ENCODE data around the gene FUT6. TPM values are rescaled to one million over a fixed set of nuclear protein-coding genes. Genes with fewer than 3 reads are reported as not detected.

FUT6 gene
- total and polyA plus RNA-seq, 4 donors: 2.6 to 14.0 (median 7.3) TPM

DNA sequence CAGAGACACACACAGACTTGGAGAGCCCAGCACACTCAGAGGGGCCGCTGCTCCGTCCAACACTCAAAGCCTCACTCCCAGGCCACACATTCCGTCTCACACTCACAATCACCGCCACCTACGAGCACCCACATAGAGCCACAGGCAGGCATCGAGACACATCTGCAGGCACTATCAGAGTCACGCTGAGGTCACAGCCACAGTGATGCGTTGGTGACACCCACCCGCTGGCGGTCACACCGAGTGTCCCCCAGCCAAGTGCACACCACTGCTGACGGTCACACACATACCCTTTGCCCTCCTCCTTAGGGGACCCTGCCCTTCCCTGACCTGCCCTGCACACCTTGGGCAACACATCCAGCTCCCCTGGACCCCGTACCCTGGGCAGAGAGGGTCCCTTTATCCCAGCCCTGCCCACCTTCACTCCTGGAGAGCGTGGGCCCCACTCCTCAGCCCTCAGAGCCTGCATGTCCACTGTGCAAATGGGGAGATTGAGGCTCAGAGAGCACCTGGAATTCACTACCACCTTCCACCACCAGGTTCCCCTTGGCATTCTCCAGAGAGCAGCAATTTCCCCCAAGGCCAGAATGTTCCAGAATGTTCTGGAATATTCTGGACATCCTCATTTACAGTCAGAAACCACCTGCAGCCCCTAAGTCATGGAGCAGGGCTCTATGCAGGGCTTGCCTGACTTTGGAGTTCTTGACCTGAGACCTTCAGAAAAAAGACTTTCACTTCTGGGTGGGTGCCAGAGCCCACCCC, 25.4 kb upstream of the FUT6 start:
- no peaks in the 10 kb centered on the region for H3K9me3 ChIP-seq (ENCODE audit: control insufficient read depth in 4 of 4, low read length in 3 of 4)
- no peaks in the 10 kb centered on the region for H3K36me3 ChIP-seq (ENCODE audit: control insufficient read depth in 4 of 4, insufficient read depth in 3 of 4, low read depth in 1 of 4, low read length in 3 of 4)
- H3K4me3 ChIP-seq (ENCODE audit: low read depth in 1 of 3, low read length in 3 of 3): no peak overlapping the region
- DNase-seq (ENCODE audit: low spot score): no peak
- H3K4me1 ChIP-seq (ENCODE audit: control insufficient read depth in 4 of 4, insufficient read depth in 4 of 4, low read length in 3 of 4): peaks cover 0 to 2% (median under 1%) of the 10 kb centered on the region in 4 donors
- TF ChIP-seq, protein P1, sequence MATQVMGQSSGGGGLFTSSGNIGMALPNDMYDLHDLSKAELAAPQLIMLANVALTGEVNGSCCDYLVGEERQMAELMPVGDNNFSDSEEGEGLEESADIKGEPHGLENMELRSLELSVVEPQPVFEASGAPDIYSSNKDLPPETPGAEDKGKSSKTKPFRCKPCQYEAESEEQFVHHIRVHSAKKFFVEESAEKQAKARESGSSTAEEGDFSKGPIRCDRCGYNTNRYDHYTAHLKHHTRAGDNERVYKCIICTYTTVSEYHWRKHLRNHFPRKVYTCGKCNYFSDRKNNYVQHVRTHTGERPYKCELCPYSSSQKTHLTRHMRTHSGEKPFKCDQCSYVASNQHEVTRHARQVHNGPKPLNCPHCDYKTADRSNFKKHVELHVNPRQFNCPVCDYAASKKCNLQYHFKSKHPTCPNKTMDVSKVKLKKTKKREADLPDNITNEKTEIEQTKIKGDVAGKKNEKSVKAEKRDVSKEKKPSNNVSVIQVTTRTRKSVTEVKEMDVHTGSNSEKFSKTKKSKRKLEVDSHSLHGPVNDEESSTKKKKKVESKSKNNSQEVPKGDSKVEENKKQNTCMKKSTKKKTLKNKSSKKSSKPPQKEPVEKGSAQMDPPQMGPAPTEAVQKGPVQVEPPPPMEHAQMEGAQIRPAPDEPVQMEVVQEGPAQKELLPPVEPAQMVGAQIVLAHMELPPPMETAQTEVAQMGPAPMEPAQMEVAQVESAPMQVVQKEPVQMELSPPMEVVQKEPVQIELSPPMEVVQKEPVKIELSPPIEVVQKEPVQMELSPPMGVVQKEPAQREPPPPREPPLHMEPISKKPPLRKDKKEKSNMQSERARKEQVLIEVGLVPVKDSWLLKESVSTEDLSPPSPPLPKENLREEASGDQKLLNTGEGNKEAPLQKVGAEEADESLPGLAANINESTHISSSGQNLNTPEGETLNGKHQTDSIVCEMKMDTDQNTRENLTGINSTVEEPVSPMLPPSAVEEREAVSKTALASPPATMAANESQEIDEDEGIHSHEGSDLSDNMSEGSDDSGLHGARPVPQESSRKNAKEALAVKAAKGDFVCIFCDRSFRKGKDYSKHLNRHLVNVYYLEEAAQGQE (IDR thresholded peaks at IDR 0.05): no peak
- TF ChIP-seq SP1 (IDR thresholded peaks at IDR 0.05): no peak
- TF ChIP-seq, protein P2, sequence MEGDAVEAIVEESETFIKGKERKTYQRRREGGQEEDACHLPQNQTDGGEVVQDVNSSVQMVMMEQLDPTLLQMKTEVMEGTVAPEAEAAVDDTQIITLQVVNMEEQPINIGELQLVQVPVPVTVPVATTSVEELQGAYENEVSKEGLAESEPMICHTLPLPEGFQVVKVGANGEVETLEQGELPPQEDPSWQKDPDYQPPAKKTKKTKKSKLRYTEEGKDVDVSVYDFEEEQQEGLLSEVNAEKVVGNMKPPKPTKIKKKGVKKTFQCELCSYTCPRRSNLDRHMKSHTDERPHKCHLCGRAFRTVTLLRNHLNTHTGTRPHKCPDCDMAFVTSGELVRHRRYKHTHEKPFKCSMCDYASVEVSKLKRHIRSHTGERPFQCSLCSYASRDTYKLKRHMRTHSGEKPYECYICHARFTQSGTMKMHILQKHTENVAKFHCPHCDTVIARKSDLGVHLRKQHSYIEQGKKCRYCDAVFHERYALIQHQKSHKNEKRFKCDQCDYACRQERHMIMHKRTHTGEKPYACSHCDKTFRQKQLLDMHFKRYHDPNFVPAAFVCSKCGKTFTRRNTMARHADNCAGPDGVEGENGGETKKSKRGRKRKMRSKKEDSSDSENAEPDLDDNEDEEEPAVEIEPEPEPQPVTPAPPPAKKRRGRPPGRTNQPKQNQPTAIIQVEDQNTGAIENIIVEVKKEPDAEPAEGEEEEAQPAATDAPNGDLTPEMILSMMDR (IDR thresholded peaks at IDR 0.05; ENCODE audit: low read depth, low read length, missing input control): no peak
- TF ChIP-seq RXRA (IDR thresholded peaks at IDR 0.05): no peak
- TF ChIP-seq YY1 (IDR thresholded peaks at IDR 0.05): no peak
- no peak for TF ChIP-seq JUND (IDR thresholded peaks at IDR 0.05)
- no peak for TF ChIP-seq NR2F2 (IDR thresholded peaks at IDR 0.05)
- no peak overlapping the region for H3K9ac ChIP-seq (ENCODE audit: low read depth in 1 of 2, low read length in 2 of 2)
- H3K27me3 ChIP-seq (ENCODE audit: control insufficient read depth in 4 of 4, insufficient read depth in 4 of 4, low read length in 3 of 4): no peaks in the 10 kb centered on the region
- H3K27ac ChIP-seq (ENCODE audit: low read depth in 1 of 2, low read length in 2 of 2): no peak overlapping the region
- WGBS: 87% methylated on average over 14 of the region's 14 CpGs

DNA sequence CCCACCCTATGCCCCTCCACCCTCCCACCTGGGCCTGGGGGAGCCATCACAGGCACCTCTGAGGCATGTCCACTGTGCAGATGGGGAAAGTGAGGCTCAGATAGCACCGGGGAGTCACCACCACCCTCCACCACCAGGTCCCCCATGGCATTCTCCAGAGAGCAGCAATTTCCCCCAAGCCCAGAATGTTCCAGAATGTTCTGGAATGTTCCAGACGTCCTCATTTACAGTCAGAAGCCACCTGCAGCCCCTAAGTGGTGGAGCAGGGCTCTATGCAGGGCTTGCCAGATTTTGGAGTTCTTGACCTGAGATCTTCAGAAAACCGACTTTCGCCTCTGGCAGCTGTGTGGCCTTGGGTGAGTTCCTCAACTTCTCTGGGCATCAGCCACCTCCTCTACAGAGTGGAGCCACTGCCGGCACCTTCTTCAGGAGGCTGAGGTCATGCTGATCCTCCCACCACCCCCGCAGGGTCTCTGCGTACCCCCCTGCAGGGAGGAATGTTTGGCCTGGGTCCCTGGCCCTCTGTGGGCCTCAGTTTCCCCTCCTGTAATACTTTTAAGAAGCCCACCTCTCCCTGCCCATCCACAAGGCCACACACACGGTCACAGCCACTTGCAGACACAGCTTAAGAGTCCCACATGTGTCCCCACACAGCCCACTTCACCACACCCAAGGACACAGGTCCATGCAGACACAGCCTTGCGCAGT, 24.7 kb upstream of the FUT6 start:
- WGBS: 90% methylated on average over 9 of the region's 9 CpGs
- H3K36me3 ChIP-seq (ENCODE audit: control insufficient read depth in 4 of 4, insufficient read depth in 3 of 4, low read depth in 1 of 4, low read length in 3 of 4): no peaks in the 10 kb centered on the region
- no peaks in the 10 kb centered on the region for H3K9me3 ChIP-seq (ENCODE audit: control insufficient read depth in 4 of 4, low read length in 3 of 4)
- no peak for DNase-seq (ENCODE audit: low spot score)
- H3K27me3 ChIP-seq (ENCODE audit: control insufficient read depth in 4 of 4, insufficient read depth in 4 of 4, low read length in 3 of 4): no peaks in the 10 kb centered on the region
- H3K4me1 ChIP-seq (ENCODE audit: control insufficient read depth in 4 of 4, insufficient read depth in 4 of 4, low read length in 3 of 4): no peaks in the 10 kb centered on the region
- no peak overlapping the region for H3K27ac ChIP-seq (ENCODE audit: low read depth in 1 of 2, low read length in 2 of 2)
- H3K9ac ChIP-seq (ENCODE audit: low read depth in 1 of 2, low read length in 2 of 2): no peak overlapping the region
- H3K4me3 ChIP-seq (ENCODE audit: low read depth in 1 of 3, low read length in 3 of 3): no peak overlapping the region
- TF ChIP-seq HNF4A (conservative IDR thresholded peaks at IDR 0.05) (no peak), SP1 (IDR thresholded peaks at IDR 0.05) (no peak), RXRA (IDR thresholded peaks at IDR 0.05) (no peak), JUND (IDR thresholded peaks at IDR 0.05) (no peak), FOXA2 (IDR thresholded peaks at IDR 0.05) (no peak), RAD21 (IDR thresholded peaks at IDR 0.05) (no peak), TAF1 (conservative IDR thresholded peaks at IDR 0.05) (no peak), YY1 (IDR thresholded peaks at IDR 0.05) (no peak), EGR1 (IDR thresholded peaks at IDR 0.05; ENCODE audit: low read depth in 2 of 2) (no peak), NR2F2 (IDR thresholded peaks at IDR 0.05) (no peak)
- TF ChIP-seq, protein P2 (IDR thresholded peaks at IDR 0.05; ENCODE audit: low read depth, low read length, missing input control): no peak
- TF ChIP-seq, protein P3, sequence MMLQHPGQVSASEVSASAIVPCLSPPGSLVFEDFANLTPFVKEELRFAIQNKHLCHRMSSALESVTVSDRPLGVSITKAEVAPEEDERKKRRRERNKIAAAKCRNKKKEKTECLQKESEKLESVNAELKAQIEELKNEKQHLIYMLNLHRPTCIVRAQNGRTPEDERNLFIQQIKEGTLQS (IDR thresholded peaks at IDR 0.05): no peak
- TF ChIP-seq, protein P4, sequence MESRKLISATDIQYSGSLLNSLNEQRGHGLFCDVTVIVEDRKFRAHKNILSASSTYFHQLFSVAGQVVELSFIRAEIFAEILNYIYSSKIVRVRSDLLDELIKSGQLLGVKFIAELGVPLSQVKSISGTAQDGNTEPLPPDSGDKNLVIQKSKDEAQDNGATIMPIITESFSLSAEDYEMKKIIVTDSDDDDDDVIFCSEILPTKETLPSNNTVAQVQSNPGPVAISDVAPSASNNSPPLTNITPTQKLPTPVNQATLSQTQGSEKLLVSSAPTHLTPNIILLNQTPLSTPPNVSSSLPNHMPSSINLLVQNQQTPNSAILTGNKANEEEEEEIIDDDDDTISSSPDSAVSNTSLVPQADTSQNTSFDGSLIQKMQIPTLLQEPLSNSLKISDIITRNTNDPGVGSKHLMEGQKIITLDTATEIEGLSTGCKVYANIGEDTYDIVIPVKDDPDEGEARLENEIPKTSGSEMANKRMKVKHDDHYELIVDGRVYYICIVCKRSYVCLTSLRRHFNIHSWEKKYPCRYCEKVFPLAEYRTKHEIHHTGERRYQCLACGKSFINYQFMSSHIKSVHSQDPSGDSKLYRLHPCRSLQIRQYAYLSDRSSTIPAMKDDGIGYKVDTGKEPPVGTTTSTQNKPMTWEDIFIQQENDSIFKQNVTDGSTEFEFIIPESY (IDR thresholded peaks at IDR 0.05): no peak
- TF ChIP-seq, protein P5, sequence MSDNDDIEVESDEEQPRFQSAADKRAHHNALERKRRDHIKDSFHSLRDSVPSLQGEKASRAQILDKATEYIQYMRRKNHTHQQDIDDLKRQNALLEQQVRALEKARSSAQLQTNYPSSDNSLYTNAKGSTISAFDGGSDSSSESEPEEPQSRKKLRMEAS (IDR thresholded peaks at IDR 0.05): no peak
- TF ChIP-seq, protein P1 (IDR thresholded peaks at IDR 0.05): no peak

Measured in liver (tissue), 9 donors.